Loucy (cell line): Measurements from ENCODE around the gene ATG2A.

Source experiments
- CTCF ChIP-seq: fragments of 200-600 bp; sonication (generic); conservative IDR thresholded peaks from 2 replicates; pipeline ENCODE4 v1.5.1; 2014; ENCODE audit warnings: mild to moderate bottlenecking, antibody characterized with exemption, low read length
- EZH2phosphoT487 ChIP-seq: fragments of 200-600 bp; IDR thresholded peaks from 2 replicates; pipeline ENCODE4 v1.6.1; 2018; ENCODE audit warnings: antibody characterized with exemption, mild to moderate bottlenecking, moderate library complexity, borderline replicate concordance

GRCh38 chr11:64894812-64895452, 22.1 kb downstream of the ATG2A start:
- TF ChIP-seq CTCF = no peak
- no peak for TF ChIP-seq EZH2phosphoT487
